HT1080 (cell line): Measurements from ENCODE around the gene CIAO2A. TPM values are rescaled to one million over a fixed set of nuclear protein-coding genes. Genes with fewer than 3 reads are reported as not detected.
A peak's percentile ranks its signal among the peaks of the same experiment; 100 is the strongest.
"Not testable (repeated sequence)": the region's sequence is repeated elsewhere in the genome, so short reads cannot be mapped to it uniquely, and the experiment has no call there.

Experiments
- DNase-seq: peaks from one replicate; pipeline ENCODE4 v3.0.0-alpha.2; 2015; ENCODE audit warnings: low read depth
- total RNA-seq: library from RNA; depleted of rRNA; stranded (reverse); fragments of >200 nt; shearing (Covaris generic); gene quantifications from 2 replicates; pipeline ENCODE4 v1.2.3, GENCODE V29; 2014

The CIAO2A gene
- total RNA-seq, 1 experiment from 2014 or later, result 157 TPM

- DNase-seq, result no peak
These were observed 18.6 kb upstream of the CIAO2A start for GRCh38 chr15:64112073-64112772.

GRCh38 chr15:64111679-64112050, 18.0 kb upstream of the CIAO2A start:
- no peak for DNase-seq

GRCh38 chr15:64110950-64111678, 17.5 kb upstream of the CIAO2A start:
- no peak for DNase-seq

- not testable (repeated sequence) for DNase-seq
These were observed 16.6 kb upstream of the CIAO2A start for GRCh38 chr15:64110108-64110701.

- DNase-seq, result no peak
These were observed 13.7 kb upstream of the CIAO2A start for GRCh38 chr15:64107337-64107736.

- no peak for DNase-seq
These were observed 11.6 kb upstream of the CIAO2A start for GRCh38 chr15:64105113-64105704.

- DNase-seq, result no peak
These were observed 8.9 kb upstream of the CIAO2A start for GRCh38 chr15:64102497-64102896.

- no peak for DNase-seq
These were observed 7.3 kb upstream of the CIAO2A start for GRCh38 chr15:64100958-64101357.

- DNase-seq, result no peak
These were observed 5.7 kb upstream of the CIAO2A start for GRCh38 chr15:64099379-64099778.

GRCh38 chr15:64096668-64097384, 3.2 kb upstream of the CIAO2A start:
- DNase-seq, result no peak

GRCh38 chr15:64095795-64096667, 2.4 kb upstream of the CIAO2A start, which contains the start of gene SNX1:
Gene SNX1, plus strand, starts transcription at chr15:64095982. Its CDS starts 32 bp downstream, at chr15:64096014.
- DNase-seq, result peak; percentile 84

- no peak for DNase-seq
These were observed 1.8 kb upstream of the CIAO2A start for GRCh38 chr15:64095431-64095794.

GRCh38 chr15:64092864-64093626, 593 bp downstream of the CIAO2A start:
- DNase-seq, result peak; percentile 50

- DNase-seq, result no peak
These were observed 1.4 kb downstream of the CIAO2A start for GRCh38 chr15:64092075-64092820.

GRCh38 chr15:64090527-64090926, 3.1 kb downstream of the CIAO2A start:
- no peak for DNase-seq

GRCh38 chr15:64089543-64090280, 3.9 kb downstream of the CIAO2A start:
- no peak for DNase-seq

GRCh38 chr15:64082757-64083156, 10.9 kb downstream of the CIAO2A start:
- no peak for DNase-seq

- DNase-seq, result not testable (repeated sequence)
These were observed 20.1 kb downstream of the CIAO2A start for GRCh38 chr15:64073496-64073895.
